PC-9 (cell line): ENCODE measurements around the gene LRCOL1.

Source experiments
- EZH2 ChIP-seq: fragments of 200-600 bp; sonication (generic); IDR thresholded peaks from 2 replicates; pipeline ENCODE4 v1.8.0; 2017; ENCODE audit warnings: antibody characterized with exemption, low read depth
- TF ChIP-seq, protein P1 (sequence below): fragments of 200-600 bp; sonication (generic); conservative IDR thresholded peaks from 2 replicates; pipeline ENCODE4 v1.6.1; 2017; ENCODE audit warnings: mixed run types, antibody characterized with exemption, mild to moderate bottlenecking, moderate library complexity

DNA sequence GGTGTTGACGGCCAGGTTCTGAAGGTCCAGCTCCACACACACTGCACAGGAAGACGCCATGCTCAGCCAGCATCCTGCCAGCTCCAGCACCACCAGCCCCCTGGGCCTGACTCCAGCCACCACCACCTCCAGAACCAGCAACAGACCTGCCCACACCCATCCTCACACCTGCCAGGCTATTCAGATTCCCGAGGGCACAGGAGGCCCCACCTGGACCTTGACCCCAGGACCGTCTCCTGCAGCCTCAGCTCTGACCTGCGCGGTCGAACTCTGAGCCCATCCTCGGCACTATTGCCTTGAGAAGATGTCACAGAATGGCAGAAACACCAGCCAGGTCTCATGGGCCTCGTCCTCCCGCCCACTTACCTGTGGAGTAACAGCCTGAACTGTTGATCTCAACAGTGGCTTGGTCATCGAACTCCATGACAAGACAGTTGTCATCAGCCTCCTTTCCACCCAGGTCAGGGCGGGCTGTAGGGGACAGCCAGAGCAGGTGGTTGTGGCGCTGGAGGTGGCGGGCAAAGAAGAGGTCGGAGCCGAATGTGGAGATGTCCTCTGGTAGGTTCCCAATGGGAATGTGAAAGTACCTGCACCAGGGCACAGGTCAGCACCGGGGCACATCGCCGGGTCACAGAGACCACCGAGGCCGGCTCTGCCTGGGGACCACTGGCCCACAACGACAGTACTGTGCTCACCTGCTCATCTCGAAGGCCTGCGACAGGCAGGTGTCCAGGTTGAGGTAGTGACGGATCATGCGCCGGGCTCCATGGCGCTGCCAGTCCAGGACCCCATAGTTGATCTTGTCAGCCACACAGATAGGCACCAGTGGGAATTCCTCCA lies 31.6 kb upstream of the LRCOL1 start:
- TF ChIP-seq, protein P1, sequence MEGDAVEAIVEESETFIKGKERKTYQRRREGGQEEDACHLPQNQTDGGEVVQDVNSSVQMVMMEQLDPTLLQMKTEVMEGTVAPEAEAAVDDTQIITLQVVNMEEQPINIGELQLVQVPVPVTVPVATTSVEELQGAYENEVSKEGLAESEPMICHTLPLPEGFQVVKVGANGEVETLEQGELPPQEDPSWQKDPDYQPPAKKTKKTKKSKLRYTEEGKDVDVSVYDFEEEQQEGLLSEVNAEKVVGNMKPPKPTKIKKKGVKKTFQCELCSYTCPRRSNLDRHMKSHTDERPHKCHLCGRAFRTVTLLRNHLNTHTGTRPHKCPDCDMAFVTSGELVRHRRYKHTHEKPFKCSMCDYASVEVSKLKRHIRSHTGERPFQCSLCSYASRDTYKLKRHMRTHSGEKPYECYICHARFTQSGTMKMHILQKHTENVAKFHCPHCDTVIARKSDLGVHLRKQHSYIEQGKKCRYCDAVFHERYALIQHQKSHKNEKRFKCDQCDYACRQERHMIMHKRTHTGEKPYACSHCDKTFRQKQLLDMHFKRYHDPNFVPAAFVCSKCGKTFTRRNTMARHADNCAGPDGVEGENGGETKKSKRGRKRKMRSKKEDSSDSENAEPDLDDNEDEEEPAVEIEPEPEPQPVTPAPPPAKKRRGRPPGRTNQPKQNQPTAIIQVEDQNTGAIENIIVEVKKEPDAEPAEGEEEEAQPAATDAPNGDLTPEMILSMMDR = no peak
- TF ChIP-seq EZH2 = no peak
